SK-N-DZ (cell line): ENCODE results near the gene CTDP1.

Source experiments
- DNase-seq: peaks from one replicate; pipeline ENCODE4 v3.0.0-alpha.2; 2015; ENCODE audit warnings: low spot score

CTDP1 gene

DNA sequence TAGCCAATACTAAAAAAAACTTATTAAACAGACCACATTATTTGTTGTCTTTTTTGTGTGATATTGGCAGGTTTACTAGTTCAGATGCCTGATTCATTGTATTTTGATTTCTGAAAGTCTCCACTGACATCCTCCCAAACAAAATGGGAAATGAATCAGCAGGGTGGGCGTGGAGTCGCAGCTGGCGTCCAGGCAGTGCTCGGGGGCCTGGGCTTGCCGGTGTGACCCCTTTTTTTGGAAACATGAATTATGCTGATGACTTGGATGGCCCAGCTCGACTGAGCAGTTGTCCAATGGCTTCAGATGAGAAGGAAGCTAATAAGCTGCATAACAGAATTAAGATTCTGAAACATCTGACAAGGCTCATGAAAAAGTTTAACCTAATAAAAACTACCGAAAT, 116.4 kb downstream of the CTDP1 start:
- no peak for DNase-seq

DNA sequence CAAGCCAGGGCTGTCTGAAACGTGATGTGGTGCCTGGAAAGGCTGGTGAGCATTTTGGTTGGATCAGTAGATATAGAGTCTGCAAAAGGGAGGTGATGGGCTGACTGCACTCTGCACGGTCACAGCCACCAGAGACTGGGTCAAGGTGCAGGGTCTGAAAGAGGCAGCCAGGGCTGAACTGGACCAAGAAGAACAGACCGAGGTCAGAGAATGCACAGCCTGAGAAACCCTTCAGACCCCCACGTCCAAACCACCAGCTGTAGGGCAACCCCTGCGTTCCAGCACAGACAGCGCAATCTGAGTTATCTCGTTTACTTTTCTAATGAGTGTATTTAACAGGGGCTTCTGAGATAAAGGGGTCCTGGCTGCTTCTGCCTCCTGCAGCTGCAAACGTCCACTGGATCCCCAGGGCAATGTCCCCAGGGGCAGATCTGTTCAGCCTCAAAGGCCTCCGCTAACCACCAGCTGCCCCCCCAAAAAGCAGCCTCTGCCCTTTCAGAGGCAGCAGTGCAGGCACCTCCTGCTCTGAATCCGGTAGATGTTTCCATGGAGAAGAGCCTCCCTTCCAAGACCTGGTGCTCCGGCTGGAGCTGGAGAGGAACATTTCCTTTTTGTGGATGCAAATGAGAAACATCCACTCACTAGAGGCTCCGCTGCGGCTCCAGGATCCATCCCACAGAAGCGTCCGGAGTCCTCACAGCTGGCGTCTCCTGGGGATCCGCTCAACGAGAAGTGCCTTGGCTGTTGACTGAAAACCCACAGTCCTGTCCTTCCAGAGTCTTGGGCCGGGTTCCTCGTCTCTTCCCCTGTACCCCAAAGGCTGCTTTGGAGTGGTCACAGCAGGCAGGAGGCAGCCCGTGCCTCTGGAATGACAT, 117.2 kb downstream of the CTDP1 start:
- no peak for DNase-seq

DNA sequence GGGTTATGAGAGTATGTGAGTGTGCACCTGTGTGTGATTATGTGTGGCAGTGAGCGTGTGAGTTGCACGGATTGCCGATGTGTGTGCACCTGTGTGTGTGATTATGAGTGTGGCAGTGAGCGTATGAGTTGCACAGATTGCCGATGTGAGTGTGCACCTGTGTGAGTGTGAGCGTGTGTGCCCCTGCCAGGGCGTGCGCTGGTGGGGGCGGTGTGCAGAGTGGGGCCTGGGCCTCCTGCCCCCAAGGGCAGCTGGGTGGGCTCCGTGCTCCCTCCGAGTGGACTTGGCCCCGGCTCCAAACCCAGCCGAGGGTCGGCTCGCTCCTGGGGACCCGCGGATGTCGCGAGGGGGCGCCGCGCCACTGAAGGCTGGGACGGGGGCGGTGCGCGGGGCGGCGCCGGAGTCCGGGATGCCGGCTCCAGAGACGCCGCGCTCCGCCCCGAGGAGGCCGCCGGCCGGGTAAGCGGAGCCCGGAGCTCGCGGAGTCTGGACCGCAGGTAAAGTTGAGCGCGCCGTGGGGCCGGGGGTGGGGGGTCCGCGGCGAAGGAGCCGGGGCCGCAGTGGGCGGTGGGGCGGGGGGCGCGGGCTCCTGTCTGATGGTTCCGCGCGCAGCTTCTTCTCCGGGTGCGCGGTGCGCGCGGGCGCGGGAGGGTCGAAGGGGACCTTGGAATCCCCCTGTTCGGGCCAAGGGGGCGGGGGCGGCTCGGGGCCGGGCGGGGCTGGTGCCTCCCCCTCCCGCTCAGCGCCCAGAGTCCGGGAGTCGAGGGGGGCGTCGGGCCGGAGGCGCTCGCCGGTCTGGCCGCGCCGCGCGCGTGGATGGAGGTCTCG, 118.1 kb downstream of the CTDP1 start, which contains the start of gene KCNG2:
KCNG2 (plus strand) TSS at position 421 of the 828 bp plus-strand sequence. CDS start 65,730 bp downstream, outside the sequence.
- no peak for DNase-seq

DNA sequence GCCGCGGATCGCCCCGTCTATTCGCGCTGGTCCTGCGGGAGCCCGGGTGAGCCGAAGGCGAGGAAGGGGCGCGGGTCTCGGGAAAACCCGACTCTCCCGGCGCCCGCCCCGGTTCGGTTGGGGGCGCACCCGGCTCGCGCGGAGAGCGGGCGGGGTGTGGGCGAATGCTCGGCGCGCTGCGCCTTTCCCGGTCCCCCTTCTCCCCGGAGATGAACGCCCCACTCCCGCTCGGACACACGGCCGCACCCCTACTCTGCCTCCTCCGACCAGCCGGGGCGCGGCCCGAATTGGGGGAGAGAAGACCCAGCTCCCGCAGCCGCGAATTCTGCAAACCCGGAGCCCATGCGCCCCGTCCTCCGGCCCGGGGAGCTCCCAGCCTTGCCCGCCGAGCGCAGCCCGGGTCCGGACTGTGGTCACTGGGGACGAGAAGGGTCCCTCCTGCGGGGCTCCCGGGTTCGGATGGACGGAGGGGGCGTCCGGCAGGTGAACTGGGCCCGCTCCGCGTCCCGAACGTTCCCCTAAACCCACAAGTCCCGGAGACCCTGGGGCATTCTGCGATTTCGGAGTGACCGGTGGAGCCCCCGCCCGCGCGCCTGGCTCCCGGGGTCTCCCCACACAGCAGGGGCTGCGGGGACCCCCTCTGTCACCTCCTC, 118.9 kb downstream of the CTDP1 start:
- DNase-seq, result no peak

DNA sequence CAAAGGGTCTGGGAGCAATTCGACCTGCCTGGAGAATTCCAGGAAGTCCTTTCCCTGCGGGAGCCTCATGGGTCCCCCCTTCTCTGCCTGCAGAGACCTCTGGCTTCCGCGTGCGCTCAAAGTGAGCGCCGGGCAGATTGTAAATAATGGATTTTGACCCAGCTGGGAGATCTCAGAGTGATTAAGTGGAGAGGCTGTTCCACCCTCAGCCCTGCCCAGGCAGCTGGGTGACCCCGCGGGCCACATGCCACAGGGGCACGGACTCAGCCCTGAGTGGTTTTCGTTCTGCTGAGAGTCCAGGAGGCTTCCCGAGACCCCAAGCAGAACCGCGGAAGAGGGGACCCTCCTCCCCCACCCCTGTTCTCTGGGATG, 119.4 kb downstream of the CTDP1 start:
- DNase-seq, result no peak

DNA sequence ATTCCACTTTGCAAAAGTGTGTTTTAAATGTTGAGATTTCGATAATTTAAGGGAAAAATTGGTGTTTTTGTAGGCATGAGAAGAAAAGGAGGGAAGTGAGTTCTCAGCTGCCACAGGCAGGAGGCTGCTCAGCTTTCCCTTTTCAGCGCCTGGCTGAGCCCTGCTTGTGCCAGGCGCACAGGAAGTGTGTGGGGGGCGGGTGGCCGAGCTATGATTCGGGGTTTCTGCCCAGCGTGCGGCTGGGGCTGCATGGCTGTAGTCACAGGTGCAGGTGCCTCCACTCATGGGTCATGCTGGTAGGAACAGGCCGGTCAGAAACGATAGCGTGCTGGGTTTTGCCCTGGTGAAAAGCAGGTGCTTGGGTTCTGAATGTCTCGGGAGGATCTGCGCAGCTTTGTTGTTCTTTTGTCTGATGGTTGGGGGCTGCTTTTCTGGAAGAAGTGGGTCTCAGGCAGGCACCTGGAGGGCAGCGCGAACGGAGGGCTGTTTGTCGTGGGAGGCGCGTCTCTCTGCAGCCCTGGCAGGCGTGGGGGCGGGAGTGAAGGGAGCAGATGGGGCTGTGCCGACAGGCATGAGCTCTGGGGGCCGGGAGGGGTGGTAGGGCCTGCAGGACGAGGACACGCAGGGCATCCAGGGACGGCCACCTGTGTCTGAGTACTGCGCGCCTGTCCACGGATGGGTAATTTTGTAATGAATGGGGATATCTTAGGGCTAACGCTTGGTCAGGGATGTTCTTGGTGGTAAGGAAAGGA, 120.2 kb downstream of the CTDP1 start:
- no peak for DNase-seq

DNA sequence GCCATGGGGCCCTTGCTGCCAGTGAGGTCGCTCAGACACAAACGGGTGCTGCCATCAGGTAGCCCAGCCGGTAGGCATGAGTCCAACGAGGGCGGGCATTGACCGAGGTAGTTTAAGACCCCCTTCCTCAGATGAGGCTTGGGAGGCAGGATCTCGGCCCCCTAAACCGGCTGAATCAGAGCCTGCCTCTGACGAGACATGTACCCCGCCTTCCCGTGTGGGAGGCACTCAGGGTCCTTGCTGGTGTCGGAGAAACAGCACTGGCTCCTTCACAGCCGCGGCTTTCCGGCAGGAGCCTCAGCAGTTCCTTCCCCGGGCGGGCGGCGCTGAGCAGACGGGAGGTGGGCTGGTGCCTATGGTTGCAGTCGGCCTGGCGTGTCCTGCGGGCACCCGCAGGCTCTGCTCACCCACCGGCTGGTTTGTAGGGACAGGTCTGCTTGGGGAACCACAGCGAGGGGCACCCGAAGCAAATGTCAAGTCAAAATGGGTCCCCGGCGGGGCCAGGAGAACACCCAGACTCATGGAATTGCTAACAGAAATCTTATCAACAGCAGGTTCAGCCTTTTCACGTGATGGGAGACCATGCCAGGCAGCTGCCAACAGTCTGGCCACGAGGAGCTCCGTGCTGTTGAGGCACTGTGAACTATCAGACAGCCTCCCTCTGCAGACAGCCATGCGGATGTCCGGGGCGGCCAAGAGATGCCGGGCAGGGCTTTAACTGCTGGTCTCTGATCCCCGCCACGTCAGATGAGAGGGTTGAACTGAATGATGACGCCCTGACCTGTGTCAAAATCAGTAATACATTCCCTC, 121.0 kb downstream of the CTDP1 start:
- no peak for DNase-seq

DNA sequence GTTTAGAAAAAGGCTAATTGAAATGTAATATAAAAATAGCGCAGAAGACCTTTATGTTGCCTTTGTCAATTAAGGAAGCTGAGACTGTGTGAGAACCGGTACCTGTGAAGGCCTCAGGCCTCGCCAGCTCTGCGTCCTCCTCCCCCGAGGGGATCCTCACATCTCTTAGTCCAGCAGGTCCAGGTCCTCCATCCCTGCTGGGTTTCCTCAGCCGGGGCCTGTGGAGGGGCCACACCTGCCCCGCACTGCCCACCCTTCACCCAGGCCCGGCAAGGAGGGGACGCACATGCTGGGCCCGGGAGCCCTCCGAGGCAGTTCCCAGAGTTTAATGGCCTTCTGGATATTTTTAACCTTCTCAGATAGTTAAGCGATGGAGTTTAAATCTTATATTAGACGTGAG, 121.6 kb downstream of the CTDP1 start:
- no peak for DNase-seq

DNA sequence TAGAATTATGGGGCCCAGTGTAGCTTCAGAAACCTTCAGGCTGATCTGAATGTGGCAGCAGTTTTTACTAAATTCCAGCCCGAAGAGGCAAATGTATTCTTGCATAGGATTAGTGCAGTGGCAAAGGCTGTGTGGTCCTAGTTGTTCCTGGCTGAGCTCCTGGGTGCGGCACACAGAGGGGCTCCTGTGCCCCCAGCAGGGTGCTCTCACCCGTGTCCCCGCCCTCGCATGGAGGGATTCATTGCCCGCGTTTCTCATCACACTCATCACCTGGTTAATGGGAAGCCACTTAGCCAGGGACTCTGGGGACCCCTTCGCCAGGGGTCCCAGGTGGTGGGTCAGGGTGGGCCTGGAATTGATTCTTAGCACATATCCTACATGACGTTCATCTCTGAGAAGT, 122.0 kb downstream of the CTDP1 start:
- DNase-seq, result no peak

DNA sequence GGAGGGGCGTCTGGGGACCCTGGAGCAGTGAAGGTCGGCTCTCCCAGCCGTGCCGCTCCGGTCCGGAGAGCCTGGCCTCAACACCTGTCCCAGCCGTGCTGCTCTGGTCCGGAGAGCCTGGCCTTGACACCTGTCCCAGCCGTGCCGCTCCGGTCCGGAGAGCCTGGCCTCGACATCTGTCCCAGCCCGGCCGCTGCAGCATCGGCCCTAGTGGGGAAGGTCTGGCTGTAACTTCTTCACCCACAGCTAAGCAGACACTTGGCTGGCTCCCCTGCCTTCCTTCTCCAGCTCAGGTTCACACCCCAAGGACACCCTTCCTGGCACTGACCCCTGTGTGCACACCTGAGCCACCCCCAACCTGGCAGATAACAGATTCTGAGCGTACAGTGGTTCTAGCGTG, 122.7 kb downstream of the CTDP1 start:
- DNase-seq, result no peak

DNA sequence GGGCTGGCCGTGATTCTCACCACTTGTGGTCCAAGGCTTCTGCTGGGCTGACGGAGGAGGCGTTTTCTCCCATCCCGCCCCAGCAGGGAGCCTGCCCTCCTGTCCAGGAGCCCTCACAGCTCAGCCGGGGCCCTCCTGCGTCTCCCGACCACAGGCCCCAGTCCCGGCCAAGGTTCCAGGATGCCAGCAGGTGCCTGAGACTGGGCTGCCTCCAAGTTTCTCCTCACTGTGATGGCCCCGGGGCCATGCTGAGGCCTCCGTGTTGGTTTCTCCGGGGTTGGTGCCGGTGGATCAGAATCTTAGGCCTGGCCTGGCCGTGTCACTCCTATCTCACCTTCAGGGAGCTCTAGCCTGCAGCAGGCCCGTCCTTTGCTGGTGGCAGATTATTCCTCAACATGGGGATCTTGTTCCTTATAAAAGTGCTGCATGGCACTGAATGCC, 124.0 kb downstream of the CTDP1 start:
- DNase-seq, result no peak
